ENCODE data around the gene AHCTF1.

The AHCTF1 gene

GRCh38 chr1:246801241-246802020, 130.3 kb downstream of the AHCTF1 start:
- in situ Hi-C loops (cut with HindIII; ENCODE audit: low sequenced_read_pairs) = no loop called here

DNA sequence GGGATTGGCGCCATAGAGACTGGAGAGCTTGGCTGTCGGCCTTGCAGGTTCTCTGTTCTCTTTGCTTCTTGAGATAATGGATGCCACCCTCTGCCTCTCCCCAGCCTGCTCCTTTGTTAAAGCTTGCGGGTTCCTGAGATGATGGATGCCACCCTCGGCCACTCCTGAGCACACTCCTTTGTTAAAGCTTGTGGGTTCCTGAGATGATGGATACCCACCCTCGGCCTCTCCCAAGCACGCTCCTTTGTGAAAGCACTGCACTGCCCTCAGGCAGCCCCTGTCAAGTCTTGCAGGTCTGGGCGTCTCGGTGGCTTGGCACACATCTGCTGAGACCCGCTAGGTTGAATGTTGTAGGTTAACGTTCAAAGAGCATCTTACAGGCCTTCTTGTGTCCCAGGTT, 131.0 kb downstream of the AHCTF1 start:
- in situ Hi-C loops (cut with HindIII; ENCODE audit: low sequenced_read_pairs) = no loop called here

- in situ Hi-C loops (cut with HindIII; ENCODE audit: low sequenced_read_pairs) = no loop called here
Observed at GRCh38 chr1:246800356-246800755, 131.4 kb downstream of the AHCTF1 start.

DNA sequence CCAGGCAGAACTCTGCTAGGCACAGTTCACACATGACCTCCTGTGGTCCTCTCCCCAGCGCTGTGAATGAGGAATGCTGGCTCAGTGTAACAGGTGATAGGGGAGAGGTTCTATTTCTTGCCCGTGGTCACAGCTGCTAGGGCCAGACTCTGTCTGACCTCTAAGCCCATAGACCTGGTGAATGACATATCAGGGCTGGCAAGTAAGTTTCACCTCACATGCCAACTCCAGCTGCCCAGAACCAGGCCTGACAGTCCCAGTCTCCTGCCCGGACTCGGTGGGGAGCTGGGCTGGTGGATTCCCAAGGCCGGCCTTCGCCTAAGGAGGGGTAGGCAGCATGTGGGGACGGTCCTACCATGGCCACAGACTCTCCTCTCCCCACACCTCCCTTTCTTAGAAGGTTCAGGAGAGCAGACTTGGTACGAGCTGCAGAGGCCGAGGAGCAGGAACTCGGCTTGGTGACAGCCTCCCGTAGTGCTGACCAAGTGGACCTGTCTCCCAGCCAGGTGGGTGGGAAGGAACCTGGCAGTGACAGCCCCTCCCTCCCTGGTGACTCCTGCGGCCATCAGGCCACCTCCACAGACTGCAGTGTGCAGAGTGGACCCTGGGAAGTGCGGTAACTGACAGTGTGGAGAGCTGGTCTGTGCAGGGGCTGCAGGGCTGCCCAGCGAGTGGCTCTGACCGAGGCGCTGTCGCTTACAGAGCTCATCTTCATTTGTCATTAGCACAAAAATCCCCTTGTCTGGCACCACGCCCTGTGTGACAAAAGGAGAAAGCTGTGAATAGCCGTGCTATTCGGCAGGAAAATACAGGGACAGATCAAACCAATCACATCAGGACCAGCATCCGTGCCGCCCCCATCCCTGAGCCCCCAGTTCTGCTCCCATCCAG, 132.9 kb downstream of the AHCTF1 start:
- in situ Hi-C loops (cut with HindIII; ENCODE audit: low sequenced_read_pairs) = no loop called here

- in situ Hi-C loops (cut with HindIII; ENCODE audit: low sequenced_read_pairs) = no loop called here
Observed at GRCh38 chr1:246798107-246798506, 133.6 kb downstream of the AHCTF1 start.

GRCh38 chr1:246797597-246797996, 134.2 kb downstream of the AHCTF1 start:
- in situ Hi-C loops (cut with HindIII; ENCODE audit: low sequenced_read_pairs) = no loop called here

- in situ Hi-C loops (cut with HindIII; ENCODE audit: low sequenced_read_pairs) = no loop called here
Observed at GRCh38 chr1:246797157-246797556, 134.6 kb downstream of the AHCTF1 start.

DNA sequence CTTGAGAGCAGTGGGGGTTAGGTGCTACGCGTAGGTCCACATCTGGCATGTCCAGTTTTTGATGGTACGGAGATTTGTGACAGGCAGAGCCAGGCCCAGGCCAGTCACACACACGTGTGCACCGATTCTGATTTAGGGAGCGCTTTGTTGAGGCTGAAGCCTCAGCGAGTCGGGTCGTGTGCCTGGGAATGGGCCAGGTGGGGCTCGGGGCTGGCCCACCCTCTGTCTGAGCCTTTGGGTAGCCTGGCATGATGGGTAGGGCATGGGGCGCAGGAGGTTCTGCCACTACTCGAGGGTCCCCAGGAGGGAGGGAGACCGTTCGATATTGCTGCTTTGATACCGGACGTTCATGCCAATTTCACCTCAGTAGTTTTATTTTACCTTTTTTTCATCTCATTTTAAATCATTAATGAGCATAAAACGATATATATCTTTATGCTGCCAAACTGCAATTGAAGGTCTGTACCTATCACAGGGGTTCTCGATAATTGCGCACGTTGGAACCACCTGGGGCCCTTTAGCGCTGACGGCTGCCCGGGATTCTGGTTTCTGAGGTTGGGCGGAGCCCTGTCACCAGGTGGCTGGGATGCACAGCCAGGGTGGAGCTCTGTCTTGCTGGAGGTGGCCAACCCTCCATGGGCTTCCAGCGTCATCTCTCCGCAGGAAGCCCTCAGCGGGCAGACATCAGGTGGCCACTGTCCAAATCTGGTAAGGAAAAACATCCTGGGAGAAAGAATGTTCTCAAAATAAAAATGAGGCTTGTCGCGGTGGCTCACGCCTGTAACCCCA, 135.6 kb downstream of the AHCTF1 start:
- in situ Hi-C loops (cut with HindIII; ENCODE audit: low sequenced_read_pairs) = no loop called here

GRCh38 chr1:246794828-246795671, 136.7 kb downstream of the AHCTF1 start:
- in situ Hi-C loops (cut with HindIII; ENCODE audit: low sequenced_read_pairs) = no loop called here

- in situ Hi-C loops (cut with HindIII; ENCODE audit: low sequenced_read_pairs) = no loop called here
Observed at GRCh38 chr1:246794048-246794827, 137.5 kb downstream of the AHCTF1 start.

- in situ Hi-C loops (cut with HindIII; ENCODE audit: low sequenced_read_pairs) = no loop called here
Observed at GRCh38 chr1:246793356-246793896, 138.3 kb downstream of the AHCTF1 start.

- in situ Hi-C loops (cut with HindIII; ENCODE audit: low sequenced_read_pairs) = no loop called here
Observed at GRCh38 chr1:246792603-246793002, 139.1 kb downstream of the AHCTF1 start.

GRCh38 chr1:246791303-246791918, 140.3 kb downstream of the AHCTF1 start:
- in situ Hi-C loops (cut with HindIII; ENCODE audit: low sequenced_read_pairs) = no loop called here

- in situ Hi-C loops (cut with HindIII; ENCODE audit: low sequenced_read_pairs) = no loop called here
Observed at GRCh38 chr1:246790833-246791232, 140.9 kb downstream of the AHCTF1 start.

DNA sequence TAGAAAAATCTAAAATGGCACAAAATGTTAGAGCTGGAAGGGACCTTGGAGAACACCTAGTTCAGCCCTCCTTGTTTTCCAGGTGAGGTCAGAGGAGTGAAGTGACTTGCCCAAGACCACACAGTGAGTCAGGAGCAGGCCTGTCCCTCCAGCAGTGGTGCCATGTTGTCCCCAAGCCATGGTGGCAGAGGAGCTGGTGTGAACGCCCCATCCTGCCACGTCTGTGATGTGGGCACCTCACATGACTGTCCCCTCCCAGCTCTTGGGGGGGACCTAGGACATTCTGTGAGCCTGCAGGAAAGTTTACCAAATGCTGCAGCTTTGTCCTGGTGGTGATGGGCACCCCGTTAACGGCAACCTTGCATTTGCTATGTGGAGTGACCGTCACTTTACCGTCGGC, 141.4 kb downstream of the AHCTF1 start:
- in situ Hi-C loops (cut with HindIII; ENCODE audit: low sequenced_read_pairs) = no loop called here

DNA sequence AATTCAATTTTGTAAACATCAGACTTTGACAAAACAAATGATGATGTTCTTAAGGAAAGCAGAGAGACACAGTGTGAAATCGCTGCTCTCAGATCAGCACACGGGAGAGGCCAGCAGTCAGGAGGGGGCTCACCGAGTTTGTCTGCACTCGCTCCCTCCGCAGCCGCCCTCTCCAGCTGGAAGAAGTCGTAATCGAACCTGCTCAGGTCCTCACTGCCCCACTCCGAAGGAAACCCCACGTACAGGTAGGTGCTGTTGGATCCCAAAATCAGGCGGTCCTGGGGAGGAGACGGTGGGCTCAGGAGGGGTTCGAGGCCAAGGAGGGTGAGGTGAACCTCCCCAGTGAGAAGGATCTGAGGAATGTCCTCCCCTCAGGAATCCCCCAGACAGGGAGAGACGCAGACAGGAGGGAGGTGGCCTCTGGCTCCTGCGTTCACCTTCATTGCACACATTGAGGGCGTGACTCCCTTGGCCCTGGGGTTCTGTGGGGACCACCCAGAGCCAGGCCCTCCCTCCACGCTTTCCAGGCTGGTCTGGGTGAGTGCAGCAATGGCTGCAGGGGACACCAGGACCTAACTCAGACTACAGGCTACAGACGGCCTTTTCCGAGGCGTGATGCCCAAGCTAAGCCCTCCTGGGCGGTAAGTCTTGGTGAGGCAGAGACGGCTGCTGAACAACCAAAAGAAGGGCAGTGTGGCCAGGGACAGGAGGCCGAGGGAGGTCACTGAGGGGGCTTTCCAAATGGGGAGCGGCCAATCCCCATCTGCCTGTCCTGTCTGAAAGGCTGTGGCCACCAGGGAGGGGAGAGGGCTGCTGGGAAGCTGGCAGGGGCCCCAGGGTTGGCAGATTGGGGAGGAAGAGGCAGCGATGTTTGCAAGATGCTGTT, 142.1 kb downstream of the AHCTF1 start:
- in situ Hi-C loops (cut with HindIII; ENCODE audit: low sequenced_read_pairs) = no loop called here
